HL-60 (cell line): ENCODE measurements around the gene SWAP70.

Experiments used
- DNase-seq, 2 experiments: peaks; one replicate each; pipeline ENCODE4 v3.0.0-alpha.2; 2010 to 2020; ENCODE audit warnings: low read depth in 1 of 2, low spot score in 1 of 2
- H3K27ac ChIP-seq: fragments of 250-450 bp; sonication (Bioruptor Pico); replicated peaks from 2 replicates; pipeline ENCODE4 v1.5.1; 2020; ENCODE audit warnings: mild to moderate bottlenecking, moderate library complexity
- H3K27me3 ChIP-seq: fragments of 250-450 bp; sonication (Bioruptor Pico); 2 replicates; pipeline ENCODE4 v1.5.1; 2021; ENCODE audit warnings: mild to moderate bottlenecking, moderate library complexity; ENCODE audit not compliant: insufficient read depth, poor library complexity, severe bottlenecking
- H3K4me3 ChIP-seq: replicated peaks from 2 replicates; pipeline ENCODE4 v1.5.1; 2011; ENCODE audit warnings: mild to moderate bottlenecking, control low read depth, low read length; ENCODE audit not compliant: insufficient read depth
- GABPA ChIP-seq: IDR thresholded peaks from 2 replicates; pipeline ENCODE4 v1.6.1; 2012; ENCODE audit warnings: low read depth
- POLR2AphosphoS5 ChIP-seq: IDR thresholded peaks from 2 replicates; pipeline ENCODE4 v1.6.1; 2012; ENCODE audit warnings: low read depth
- SPI1 ChIP-seq: IDR thresholded peaks from 2 replicates; pipeline ENCODE4 v1.6.1; 2012; ENCODE audit warnings: low read depth, mild to moderate bottlenecking, borderline replicate concordance
- TF ChIP-seq, protein P1 (sequence below): IDR thresholded peaks from one replicate; pipeline ENCODE4 v1.5.1; 2011; ENCODE audit warnings: low read length, control low read depth, inconsistent platforms; ENCODE audit not compliant: insufficient read depth
- TF ChIP-seq, protein P2 (sequence below): IDR thresholded peaks from 2 replicates; pipeline ENCODE4 v1.6.1; 2012; ENCODE audit warnings: low read depth; ENCODE audit not compliant: insufficient replicate concordance

The SWAP70 gene

GRCh38 chr11:9636691-9637090 lies 27.2 kb upstream of the SWAP70 start:
- no peak overlapping the region for H3K4me3 ChIP-seq
- H3K27ac ChIP-seq = no peak overlapping the region
- DNase-seq = no peak
- TF ChIP-seq POLR2AphosphoS5 (no peak), SPI1 (no peak), GABPA (no peak)
- TF ChIP-seq, protein P1, sequence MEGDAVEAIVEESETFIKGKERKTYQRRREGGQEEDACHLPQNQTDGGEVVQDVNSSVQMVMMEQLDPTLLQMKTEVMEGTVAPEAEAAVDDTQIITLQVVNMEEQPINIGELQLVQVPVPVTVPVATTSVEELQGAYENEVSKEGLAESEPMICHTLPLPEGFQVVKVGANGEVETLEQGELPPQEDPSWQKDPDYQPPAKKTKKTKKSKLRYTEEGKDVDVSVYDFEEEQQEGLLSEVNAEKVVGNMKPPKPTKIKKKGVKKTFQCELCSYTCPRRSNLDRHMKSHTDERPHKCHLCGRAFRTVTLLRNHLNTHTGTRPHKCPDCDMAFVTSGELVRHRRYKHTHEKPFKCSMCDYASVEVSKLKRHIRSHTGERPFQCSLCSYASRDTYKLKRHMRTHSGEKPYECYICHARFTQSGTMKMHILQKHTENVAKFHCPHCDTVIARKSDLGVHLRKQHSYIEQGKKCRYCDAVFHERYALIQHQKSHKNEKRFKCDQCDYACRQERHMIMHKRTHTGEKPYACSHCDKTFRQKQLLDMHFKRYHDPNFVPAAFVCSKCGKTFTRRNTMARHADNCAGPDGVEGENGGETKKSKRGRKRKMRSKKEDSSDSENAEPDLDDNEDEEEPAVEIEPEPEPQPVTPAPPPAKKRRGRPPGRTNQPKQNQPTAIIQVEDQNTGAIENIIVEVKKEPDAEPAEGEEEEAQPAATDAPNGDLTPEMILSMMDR = no peak
- H3K27me3 ChIP-seq = no peaks in the 10 kb centered on the region

DNA sequence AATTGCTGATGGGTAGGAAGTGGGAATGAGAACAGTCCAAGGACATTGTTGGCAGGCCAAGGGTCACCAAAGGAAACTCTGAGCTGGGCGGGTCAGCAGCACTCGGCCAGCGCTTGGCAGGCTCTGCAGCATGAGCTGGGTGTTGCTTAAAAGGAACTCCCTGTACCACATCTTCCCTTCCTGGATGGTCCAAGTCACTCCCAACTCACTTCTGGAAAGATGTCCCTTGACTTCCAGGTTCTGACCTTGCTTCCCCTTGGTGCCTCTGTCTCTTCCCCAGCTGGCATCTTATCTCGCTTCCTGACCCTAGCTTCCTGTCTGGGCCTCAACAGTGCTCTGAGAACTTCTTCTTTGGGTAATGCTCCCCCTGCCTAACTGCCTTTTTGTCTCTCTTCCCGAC lies 24.8 kb upstream of the SWAP70 start:
- DNase-seq = peak; percentile 74 to 92
- no peaks in the 10 kb centered on the region for H3K27me3 ChIP-seq
- TF ChIP-seq SPI1 (peak; percentile 22; the same call in 1 of the 2 replicates), POLR2AphosphoS5 (peak; percentile 68), GABPA (no peak)
- TF ChIP-seq, protein P2, sequence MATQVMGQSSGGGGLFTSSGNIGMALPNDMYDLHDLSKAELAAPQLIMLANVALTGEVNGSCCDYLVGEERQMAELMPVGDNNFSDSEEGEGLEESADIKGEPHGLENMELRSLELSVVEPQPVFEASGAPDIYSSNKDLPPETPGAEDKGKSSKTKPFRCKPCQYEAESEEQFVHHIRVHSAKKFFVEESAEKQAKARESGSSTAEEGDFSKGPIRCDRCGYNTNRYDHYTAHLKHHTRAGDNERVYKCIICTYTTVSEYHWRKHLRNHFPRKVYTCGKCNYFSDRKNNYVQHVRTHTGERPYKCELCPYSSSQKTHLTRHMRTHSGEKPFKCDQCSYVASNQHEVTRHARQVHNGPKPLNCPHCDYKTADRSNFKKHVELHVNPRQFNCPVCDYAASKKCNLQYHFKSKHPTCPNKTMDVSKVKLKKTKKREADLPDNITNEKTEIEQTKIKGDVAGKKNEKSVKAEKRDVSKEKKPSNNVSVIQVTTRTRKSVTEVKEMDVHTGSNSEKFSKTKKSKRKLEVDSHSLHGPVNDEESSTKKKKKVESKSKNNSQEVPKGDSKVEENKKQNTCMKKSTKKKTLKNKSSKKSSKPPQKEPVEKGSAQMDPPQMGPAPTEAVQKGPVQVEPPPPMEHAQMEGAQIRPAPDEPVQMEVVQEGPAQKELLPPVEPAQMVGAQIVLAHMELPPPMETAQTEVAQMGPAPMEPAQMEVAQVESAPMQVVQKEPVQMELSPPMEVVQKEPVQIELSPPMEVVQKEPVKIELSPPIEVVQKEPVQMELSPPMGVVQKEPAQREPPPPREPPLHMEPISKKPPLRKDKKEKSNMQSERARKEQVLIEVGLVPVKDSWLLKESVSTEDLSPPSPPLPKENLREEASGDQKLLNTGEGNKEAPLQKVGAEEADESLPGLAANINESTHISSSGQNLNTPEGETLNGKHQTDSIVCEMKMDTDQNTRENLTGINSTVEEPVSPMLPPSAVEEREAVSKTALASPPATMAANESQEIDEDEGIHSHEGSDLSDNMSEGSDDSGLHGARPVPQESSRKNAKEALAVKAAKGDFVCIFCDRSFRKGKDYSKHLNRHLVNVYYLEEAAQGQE = no peak
- TF ChIP-seq, protein P1 = no peak
- peak overlapping the region; percentile 78 for H3K27ac ChIP-seq
- H3K4me3 ChIP-seq = no peak overlapping the region

GRCh38 chr11:9639985-9640384 lies 23.9 kb upstream of the SWAP70 start:
- Histone ChIP-seq H3K27me3 (no peaks in the 10 kb centered on the region), H3K4me3 (no peak overlapping the region), H3K27ac (peak overlapping the region; percentile 78)
- DNase-seq = peak; percentile 95
- TF ChIP-seq, protein P1 = no peak
- TF ChIP-seq, protein P2 = peak; percentile 16
- TF ChIP-seq SPI1 = peak; percentile 100

GRCh38 chr11:9642894-9643293 lies 21.0 kb upstream of the SWAP70 start:
- DNase-seq = peak in 1 of 2 experiments; percentile 60
- no peaks in the 10 kb centered on the region for H3K27me3 ChIP-seq
- TF ChIP-seq, protein P1 = no peak
- TF ChIP-seq, protein P2 = no peak
- TF ChIP-seq SPI1 (peak; percentile 75; the same call in 1 of the 2 replicates), POLR2AphosphoS5 (no peak), GABPA (no peak)

More at GRCh38 chr11:9642894-9643293, 21.0 kb upstream of the SWAP70 start:
- Histone ChIP-seq H3K27ac (peak overlapping the region; percentile 82), H3K4me3 (no peak overlapping the region)
